Astrocyte of the cerebellum (primary cell): Measurements from ENCODE around the gene SPTBN1.
A peak's percentile ranks its signal among the peaks of the same experiment; 100 is the strongest.

Experiments
- DNase-seq: peaks from one replicate; pipeline ENCODE4 v3.0.0-alpha.2; 2011; ENCODE audit warnings: low read depth
- H3K4me3 ChIP-seq: 2 replicates; pipeline ENCODE4 v1.5.1; 2011; ENCODE audit warnings: mild to moderate bottlenecking, low read depth, low read length, moderate library complexity
- CTCF ChIP-seq: IDR thresholded peaks from 2 replicates; pipeline ENCODE4 v1.5.1; 2012; ENCODE audit warnings: low read length, low read depth, moderate library complexity, mild to moderate bottlenecking; ENCODE audit errors: missing control alignments
- in situ Hi-C: cut with HindIII; loops from 2 replicates; pipeline ENCODE4 v1.10.0; 2017; ENCODE audit warnings: low sequenced_read_pairs

SPTBN1 gene

GRCh38 chr2:54518430-54518829, 62.3 kb downstream of the SPTBN1 start:
- no peak for DNase-seq
- no peak overlapping the region for H3K4me3 ChIP-seq
- no peak for TF ChIP-seq CTCF
- in situ Hi-C loops = no loop called here

GRCh38 chr2:54519841-54520459, 63.8 kb downstream of the SPTBN1 start:
- no peak overlapping the region for H3K4me3 ChIP-seq
- DNase-seq = no peak
- no peak for TF ChIP-seq CTCF
- in situ Hi-C loops = loop anchor here (10.0 kb wide), 1 partner anchor 185 kb away; no protein-coding TSS in a partner anchor

DNA sequence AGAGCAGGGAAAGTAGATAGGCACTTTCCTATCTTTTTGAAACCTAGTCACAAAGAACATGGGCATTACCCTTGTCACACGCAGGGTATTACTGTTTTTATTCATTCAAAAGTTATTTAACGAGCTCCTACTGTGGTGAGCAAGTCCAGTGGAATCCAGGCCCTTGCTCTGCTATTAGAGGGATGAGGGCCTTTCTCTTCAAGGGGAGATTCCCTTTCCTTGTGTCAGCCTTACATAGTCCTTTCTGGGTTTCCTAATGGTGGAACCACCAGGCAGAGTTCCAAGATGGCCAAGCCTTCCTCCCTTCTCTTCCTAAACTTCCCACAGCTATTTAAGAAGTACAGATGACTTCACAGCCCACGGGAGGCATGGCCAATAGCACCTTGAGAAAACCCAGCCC, 64.6 kb downstream of the SPTBN1 start:
- peak; percentile 77 for DNase-seq
- no peak for TF ChIP-seq CTCF
- in situ Hi-C loops = loop anchor here (10.0 kb wide), 1 partner anchor 184 kb away; no protein-coding TSS in a partner anchor
- no peak overlapping the region for H3K4me3 ChIP-seq

GRCh38 chr2:54522624-54523281, 66.6 kb downstream of the SPTBN1 start:
- no peak overlapping the region for H3K4me3 ChIP-seq
- TF ChIP-seq CTCF = peak; percentile 67
- in situ Hi-C loops = loop anchor here (10.0 kb wide), 1 partner anchor 182 kb away; no protein-coding TSS in a partner anchor
- DNase-seq = no peak

GRCh38 chr2:54523324-54523959, 67.3 kb downstream of the SPTBN1 start:
- TF ChIP-seq CTCF = no peak
- DNase-seq = no peak
- in situ Hi-C loops = loop anchor here (10.0 kb wide), 1 partner anchor 181 kb away; no protein-coding TSS in a partner anchor
- no peak overlapping the region for H3K4me3 ChIP-seq

DNA sequence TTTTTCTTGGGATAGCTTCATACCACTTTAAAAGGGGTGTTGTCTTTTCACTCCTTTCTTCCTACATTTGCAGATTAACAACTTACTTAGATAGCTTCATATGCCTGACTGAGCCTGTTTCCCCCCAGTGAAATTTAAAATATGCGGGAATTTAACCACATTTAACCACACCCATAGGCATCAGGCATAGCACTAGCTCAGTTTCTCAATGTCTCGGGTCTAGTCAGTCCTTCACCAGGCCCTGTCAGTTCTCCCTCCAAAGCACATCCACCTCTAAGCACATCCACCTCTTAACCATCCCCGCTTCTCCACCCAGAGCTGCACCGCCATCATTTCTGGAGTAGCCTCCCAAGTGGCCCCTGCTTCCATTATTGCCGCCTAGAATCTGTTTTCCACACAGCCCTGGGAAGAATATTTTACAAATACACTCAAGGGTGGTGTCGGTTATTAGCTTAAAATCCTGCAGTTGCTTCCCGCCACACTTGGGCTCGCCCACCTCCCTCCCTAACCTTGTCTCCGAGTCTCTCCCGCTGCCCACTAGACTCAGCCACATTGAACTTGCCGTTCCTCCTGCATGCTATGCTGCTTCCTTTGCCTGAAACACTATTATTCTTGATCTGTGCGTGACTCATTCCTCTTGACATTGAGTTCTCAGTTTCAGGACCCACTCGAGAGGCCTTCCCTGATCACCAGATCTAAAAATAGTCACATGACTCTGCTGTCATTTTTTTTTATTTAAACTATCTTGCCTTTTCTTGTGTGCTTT, 68.3 kb downstream of the SPTBN1 start:
- in situ Hi-C loops = loop anchor here (10.0 kb wide), 1 partner anchor 180 kb away; no protein-coding TSS in a partner anchor
- no peak overlapping the region for H3K4me3 ChIP-seq
- DNase-seq = peak; percentile 60
- no peak for TF ChIP-seq CTCF
